Stimulated activated CD8-positive, alpha-beta memory T cell treated with anti-CD3 and anti-CD28 coated beads, Interleukin-7, amount 100 ng/mL, for 24 hours (primary cell): ENCODE results near the gene TRABD2B.

ENCODE experiments used
- DNase-seq: peaks from one replicate; pipeline ENCODE4 v3.0.0-alpha.2; 2020; ENCODE audit warnings: low read depth

Gene TRABD2B

DNA sequence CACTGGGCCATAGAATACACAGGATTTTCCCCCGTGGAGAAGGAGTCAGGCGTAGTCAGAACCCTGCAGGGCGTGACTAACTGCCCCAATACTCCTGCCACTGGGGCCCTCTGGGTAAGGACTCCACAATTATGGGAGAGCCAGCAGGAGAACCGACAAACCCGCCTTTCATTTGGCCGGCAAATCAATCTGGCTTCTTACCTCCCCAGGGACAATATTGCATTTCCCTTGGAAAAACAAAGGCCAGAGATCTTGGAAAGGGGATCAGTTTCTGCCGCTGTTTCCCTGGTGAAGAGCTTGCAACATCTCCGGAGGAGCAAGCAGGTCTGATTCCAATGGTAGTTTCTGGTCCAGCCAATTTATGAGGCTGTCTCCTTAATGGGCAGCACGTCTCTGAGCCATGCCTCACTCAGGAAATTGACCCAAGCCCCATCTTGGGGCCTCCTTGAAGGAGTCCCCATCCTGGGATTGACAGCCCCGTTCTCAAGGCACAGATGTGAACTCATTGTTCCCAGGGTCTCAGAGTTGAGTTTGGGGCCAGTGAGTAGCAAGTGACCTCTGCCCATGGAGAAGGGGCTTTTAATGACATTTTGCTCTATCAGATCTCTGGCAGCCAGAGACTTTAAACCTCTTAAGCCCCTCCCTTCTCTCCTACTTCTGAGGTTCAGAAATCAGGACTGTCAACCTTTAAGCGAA, 4.3 kb downstream of the TRABD2B start:
- no peak for DNase-seq

DNA sequence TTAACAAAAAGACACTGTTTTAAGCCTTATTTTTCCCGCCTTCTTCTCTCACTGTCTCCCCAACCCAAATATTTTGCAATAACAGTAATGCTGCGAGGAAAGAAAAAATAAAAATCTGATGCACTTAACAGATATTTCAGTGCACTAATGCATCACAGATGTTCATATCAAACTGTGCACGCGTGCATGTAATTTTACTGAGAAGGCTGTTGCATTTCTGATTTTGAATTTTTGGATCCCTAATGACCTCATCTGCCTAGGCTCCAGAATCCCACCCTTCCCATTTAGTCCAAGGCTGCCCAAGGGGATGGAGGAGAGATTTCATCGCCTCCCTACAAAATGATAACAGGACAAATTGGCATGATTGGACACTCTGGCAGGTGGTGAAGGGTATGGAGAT, 5.5 kb downstream of the TRABD2B start:
- DNase-seq: no peak

DNA sequence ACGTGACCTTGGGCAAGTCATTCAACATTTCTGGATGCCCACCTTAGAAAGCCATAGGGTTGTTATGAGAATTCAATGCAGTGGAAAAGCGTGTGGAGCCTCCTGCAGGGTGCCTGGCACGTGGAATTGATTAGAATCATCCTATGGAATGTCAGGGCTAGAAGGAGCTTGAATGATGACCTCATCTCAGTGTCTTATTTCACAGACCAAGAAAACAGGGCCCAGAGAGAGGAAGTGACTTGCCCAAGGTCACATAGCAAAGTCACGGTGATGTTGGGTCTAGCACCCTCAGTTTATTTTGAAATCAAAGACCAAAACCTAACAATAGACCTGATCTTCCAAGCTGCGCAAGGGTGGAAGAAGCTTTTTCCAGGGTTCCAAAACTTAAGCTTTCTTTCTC, 6.0 kb downstream of the TRABD2B start:
- no peak for DNase-seq

DNA sequence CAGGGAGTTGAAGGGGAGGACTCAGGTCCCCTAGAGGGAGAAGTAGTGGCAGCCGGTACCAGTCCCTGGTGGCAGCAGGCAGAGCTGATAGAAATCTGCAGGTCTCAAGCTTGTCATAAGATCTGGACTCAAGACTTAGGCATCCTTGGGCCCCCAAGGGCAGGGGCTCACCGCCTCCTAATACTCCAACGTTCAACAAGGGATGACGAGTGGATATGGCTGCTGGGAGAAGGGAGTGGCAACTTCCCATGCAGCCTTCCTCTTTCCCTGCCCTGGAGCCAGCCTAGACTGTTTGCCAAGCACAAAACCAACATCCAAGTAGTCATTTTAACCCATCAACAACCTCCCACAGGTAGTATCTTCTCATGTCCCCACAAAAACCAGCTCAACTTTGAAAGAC, 6.9 kb downstream of the TRABD2B start:
- DNase-seq: no peak

DNA sequence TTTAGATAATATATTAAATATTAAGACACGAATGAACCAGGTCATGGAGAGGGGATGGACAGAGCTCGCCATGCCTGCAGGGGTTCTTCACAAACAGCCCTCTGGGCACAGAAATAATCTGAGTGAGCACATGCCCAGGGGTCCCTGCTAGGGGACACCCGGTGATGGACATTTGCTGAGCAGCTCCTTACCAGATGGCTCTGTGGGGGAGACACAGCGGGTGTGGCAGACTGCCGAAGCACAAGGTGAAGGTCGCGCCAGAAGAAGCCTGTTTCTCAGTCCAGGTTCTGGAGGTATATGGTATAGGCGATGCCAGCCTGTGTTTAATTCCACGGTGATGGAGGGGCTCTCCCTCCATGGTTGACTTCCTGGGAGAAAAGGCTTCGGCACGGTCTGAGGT, 9.6 kb downstream of the TRABD2B start:
- DNase-seq: no peak

DNA sequence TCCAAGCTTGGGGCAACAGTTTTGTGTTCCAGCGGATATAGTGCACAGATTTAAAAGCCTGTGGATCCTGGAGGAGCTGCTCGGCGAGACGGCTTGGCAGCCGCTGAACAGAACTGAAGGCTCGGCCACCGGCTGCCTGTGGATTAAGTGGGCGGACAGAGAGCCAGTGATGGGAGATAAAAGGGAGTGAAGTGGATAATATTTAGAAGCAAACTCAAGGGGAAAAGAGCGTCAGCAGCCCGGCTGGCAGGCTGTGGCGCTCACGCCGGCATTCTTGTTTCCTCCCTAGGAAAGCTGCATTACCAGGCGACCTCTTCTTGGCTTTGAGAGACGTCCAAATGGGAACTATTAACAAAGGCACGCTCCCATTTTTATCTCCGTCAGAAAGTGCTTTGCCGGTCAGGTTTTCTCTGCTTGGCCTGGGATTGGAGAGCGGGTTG, 10.4 kb downstream of the TRABD2B start:
- no peak for DNase-seq

DNA sequence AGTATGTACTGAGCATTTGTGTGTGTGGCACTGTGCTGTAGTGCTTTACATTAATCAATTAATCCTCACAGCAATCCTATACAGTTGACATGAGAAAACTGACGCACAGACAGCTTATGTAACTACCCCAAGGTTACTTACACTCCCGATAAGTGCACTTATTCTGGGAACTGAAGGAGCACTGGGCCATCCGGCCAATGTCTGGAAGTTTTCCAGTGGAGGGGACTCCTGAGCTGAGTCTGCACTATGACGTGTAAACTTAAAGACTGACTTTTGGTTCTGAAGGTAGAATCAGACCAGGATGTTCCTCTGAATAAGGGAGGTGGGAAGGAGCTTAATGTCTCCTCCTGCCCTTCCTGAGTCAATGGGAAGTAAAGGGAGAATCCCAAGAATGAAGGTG, 12.2 kb downstream of the TRABD2B start:
- DNase-seq: no peak

DNA sequence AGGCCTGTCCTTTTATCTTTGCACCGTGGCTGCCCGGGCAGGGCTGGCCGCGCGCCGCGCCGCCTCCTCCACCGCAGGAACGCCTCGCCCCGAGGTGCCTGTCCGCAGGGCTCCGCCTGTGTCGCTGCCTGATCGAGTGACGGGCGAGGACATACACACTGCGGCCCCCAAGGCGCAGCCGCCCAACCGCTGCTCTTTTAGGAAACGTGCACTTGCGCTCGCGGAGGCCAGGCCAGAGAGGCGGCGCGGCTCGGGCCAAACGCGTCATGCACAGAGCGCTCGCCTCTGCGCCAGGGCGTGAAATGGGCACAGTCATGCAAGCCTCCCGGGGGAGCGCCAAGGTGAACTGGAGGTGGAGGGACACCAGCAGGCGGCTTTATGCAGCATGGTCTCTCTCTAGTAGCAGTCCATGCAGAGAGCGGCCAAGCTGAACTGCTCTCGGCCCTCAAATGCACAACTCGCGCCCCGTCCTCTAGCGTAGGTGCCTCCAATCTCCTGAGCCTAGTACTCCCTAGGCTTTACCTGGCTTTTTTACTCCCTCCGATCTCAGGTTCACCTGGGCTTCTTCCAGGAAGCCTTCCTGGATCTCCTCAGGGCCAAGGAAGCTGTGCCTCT, 12.9 kb downstream of the TRABD2B start:
- DNase-seq: no peak

DNA sequence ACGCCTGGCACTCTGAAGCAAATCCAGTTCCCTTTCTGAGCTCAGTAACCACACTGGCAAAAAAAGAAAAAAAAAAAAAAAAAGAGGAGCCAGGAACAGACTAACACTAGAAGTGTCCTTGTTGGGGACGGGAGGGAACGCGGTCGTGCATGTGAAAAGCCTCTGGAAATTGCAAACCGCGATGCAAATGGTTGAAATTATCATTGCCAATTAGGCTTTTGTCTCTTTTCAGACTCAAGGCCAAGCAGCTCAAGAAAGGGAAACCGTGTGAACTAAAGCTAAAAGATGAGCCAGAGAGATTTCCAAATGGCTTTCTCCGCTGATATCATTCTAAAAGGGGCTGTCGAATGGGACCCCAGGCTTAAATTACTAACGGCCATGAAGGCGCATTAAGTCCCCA, 13.5 kb downstream of the TRABD2B start:
- DNase-seq: no peak

DNA sequence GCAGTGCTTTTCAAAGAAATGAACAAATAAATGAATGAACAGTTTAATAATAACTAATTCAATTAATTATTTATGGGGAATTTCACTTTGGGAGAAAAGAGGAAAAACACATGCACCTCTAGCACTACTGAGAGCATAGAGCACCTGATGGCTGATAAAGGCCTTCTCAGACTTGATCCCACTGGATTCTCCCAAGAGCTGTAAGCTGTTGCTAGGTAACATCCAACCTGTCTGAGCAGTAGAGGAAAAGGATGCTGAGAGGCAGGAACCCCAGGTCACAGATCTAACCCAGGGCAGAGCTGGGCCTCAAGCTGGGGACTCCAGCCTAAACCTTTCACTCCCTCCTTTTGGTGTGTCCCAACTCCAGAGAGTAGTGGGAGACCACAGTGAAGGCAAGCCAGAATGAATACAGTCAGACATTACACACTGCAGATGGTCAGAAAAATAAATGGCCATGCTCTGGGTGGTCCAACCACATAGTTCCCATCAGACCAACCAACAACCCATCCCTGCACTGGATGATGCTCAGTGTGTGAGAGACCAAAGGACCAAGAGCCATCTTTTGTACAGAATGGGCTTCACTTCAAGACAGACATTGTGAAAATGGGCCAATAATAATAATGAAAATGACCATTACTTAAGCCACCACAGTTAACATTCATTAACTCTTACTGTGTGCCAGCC, 15.4 kb downstream of the TRABD2B start:
- no peak for DNase-seq

DNA sequence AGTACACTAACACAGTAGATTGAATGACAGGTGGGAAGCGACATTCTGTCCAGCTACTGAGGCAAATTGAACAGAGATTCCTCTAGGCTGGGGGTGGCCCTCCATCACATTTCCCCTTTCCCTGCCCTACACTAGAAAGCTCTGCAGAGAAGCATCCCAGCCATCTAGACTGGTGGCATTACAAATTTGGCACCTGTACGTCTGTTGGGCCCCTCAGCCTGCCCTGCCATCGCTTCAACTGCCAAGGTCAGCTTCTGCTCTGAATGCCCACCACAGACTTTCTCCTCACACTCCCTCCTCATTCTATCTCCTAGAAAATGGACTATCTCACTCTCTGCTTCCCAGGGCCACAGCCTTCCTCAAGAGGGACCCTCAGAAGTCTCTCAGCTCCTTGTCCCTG, 16.7 kb downstream of the TRABD2B start:
- no peak for DNase-seq

DNA sequence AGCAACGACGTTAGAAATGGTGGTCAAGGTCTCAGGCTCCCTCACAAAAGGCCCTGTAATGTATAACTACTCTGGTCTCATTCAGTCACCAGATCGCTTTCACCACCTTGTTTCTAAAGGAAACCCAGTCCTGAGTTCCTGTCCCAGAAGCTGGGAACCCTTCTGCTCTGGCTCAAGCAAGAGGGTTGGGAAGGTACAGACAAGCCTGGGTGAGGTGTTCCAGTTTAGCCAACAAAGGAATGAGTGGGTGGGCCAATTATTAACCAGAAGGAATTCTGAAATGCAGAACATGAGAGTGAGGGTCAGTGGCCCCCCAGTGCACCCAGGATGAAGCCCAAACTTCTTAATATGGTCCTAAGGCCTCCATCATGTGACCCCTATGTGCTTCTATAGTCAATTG, 17.5 kb downstream of the TRABD2B start:
- no peak for DNase-seq

DNA sequence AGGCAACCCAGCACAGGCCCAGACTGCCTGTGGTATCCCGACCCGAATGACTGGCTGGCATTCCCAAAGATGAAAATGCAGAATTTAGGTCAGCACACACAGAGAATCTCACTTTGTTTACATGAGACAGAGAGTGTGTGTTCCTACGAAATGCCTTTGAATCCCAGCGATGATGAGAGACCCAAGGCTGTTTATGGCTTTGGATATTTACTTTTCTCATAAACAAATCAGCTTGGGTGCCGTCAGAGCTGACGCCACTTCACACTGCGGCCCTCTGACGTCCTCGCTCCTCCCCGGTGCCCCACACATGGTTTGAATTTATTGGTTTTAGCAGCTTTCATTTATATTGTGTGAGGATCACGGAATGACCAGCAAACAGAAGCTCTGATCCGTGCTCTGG, 18.7 kb downstream of the TRABD2B start:
- no peak for DNase-seq

DNA sequence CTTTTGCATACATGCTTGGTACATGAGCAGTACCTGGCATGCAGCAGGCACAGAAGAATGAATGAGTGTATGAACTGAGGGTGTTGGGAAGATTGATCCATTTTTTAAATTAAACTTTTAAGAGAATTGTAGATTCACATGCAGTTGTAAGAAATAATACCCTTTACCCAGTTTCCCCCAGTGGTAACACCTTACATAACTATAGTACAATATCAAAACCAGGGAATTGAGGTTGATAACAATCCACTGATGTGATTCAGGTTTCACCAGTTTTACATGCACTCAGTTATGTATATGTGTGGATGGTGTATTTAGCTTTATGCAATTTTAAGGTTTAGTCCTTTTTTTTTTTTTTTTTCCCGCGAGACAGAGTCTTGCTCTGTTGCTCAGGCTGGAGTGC, 20.5 kb downstream of the TRABD2B start:
- DNase-seq: no peak

DNA sequence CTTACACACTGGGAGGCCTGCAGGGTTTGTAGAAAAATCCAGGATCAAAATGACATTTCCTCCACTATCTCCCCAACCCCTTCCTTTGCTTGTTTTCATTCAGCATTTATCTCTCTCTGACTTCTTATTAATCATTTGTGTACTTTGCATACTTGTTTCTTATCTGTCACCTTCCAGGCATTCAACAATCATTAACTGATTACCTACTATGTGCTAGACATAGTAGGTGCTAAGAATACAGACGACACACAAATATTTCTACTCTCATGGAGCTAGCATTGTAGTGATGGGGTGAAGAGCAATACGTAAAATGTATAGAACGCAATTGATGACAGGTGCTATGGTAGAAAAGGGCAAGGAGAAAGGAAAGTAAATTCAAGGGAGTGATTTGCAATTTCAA, 20.9 kb downstream of the TRABD2B start:
- no peak for DNase-seq

DNA sequence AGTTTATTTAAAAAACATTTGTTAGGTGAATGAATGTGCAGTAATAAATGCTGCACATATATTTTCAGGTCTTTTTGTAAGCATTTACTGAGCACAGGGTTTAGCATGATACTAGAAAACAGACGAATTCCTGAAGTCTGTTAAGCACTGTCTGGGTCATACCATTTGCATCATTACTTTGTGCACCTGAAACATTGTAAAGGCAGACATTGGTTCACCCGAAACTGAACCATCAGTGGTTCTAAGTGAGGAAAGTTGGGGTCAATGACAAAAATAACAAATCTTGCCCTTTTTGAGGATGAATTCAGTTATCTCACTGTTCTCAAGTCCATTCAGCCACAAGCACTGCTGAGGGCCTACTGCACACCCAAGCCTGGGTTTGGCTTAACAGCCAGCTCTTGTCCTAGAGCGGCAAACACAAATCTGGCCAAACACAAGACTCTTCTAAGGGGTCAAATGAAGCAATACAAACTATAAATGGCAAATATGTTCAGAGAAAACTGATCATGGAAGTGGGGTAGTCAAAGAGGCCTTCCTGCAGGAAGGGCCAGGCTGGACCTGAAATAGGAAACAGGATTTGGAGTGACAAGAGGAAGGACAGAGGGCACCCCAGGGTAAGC, 21.8 kb downstream of the TRABD2B start:
- DNase-seq: no peak

DNA sequence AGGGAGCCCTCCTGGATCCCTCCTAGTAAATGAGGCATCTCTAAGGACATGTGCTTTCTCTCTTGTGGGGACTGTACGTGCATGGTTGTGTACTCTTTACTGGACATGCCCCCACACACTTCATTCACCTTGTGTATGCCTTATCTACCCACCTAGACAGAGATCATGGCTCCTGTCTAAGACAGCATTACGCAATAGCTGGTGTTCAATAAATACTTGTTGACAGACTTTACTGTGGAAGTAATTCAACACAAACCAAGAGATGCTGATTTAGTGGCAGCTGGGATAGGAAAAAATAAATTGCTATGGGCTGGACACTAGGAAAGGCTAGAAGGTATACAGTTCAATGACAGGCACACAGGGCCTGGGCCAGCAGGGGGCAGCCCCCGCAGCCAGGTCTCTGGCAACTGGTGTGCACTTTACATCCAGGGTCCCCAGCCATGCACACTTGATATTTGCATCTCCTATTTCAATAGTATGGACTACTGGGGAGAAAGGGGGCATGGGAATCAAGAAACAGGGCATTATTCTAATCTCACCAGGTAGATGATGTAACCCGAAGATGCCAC, 24.2 kb downstream of the TRABD2B start:
- DNase-seq: no peak

DNA sequence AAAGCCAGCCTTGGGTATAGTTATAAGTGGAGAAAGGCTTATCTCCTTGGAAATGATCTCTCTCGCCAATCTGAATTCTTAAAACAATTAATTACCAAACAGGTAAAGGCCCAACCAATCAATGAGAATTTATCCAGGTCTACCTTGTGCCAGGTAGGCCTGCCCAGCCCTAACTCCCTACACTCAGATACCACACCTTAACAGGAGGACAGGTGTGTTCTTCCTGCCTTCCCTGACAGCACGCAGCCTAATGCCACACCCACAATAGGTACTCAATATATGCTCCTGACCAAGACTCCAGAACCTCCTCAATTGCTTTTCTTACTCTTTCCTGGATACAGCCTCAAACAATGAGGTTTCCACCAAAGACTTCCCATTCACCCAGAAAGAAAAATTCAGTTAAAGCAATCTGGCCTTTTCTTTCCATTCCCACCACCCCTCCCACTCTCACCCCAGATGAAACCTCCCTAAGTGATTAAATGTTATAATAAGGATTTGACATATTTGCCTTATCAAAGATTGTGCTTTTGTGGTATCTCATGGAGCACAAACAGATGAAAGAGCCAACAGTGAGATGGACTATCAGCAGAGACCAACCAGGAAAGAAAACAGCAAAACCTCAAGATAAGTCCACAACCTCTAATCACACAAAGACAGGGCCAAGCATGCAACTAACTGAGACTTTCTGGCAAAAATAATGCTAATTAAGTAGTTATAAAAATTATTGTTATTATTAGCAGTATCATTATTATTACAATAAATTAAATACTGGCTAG, 25.6 kb downstream of the TRABD2B start:
- DNase-seq: no peak

DNA sequence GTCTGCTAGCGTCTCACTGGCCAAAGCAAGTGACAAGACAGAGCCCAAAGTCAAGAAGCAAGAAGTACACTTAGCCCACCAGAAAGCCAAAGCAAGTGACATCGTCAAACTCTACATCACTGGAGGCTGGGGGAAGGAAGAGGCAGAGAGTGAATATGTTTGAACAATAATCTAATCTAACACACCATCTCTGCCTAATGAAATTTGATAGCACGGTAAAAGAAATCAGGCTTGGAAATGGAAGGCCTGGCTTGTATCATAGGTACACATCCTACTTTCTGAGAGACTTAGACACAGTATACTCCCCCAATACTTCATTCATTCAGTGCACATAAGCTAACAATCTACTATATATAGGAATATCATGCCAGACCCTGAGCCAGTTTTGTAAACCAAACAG, 26.3 kb downstream of the TRABD2B start:
- DNase-seq: no peak

DNA sequence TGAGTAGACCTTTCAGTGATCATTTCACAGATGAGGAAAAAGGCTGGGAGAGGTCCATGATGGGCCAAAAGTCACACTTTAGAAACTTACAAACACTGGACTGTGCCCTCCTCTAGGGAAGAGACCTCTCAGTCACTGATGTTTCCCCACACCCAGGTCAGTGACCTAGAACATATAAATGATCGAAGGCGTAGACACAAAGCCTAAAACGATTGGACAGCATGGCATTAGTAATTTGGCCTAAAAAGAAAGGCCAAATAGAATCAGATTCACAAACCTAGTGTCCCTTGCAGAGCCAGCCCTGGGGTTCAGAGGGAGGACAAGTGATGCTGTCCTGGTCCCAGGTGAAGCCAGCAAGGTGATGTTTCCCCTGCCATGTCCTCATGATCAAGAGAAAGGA, 27.7 kb downstream of the TRABD2B start:
- no peak for DNase-seq

DNA sequence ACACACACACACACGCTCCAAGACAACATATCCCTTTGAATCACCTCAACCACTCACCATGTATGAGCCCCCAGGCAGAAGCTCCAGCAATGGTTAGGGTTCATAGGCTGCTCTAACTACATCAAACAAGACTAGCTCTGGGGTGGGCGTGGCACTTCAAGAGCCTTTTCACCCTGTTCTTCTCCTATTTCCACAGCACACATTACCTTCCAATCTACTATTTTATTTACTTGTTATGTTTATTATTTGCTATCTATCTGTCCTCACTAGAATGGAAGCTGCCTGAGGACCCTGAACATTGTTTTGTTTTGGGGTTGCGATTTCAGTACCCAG, 28.7 kb downstream of the TRABD2B start:
- DNase-seq: no peak

DNA sequence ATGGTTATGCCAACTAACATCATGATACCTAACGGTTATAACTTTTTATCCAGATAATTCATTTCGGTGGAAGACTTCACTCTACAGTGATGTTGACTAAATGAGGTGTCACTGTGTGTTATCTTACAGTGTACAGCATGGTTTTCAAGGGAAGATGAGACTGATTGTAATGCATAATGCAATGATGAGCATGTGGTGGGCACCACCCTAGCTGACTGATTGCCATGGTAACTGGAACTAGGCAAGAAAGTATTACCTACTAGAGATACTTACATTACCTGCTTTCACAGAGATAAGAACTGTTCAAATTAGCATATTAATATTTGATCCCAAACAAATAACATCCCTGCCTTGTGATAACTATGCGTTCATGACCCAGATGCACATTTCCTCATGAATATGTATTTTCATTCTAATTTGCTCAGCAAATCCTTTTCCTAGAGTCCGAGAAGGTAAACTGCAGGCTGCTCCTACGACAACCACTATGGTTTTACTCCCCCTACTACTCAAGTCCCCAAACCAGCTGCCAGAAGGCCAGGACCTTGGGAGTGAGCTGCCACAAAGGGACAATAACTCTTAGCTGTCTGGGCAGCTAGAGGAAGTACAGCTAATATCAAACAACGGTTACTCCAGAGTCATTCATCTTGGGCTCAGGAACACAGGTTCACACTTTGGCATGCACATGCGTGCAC, 29.2 kb downstream of the TRABD2B start:
- no peak for DNase-seq
